WTC11 (cell line): ENCODE measurements around the gene SPHK2. TPM values are rescaled to one million over a fixed set of nuclear protein-coding genes. Genes with fewer than 3 reads are reported as not detected.
A peak's percentile ranks its signal among the peaks of the same experiment; 100 is the strongest.

Experiments used
- CREM ChIP-seq: sonication (generic); formaldehyde crosslinking; IDR thresholded peaks from 2 replicates; pipeline ENCODE4 v1.8.1; 2022; ENCODE audit warnings: mild to moderate bottlenecking, missing genetic modification reagents, moderate library complexity
- EMX1 ChIP-seq: fragments of 250-450 bp; sonication (Bioruptor Pico); IDR thresholded peaks from 2 replicates; pipeline ENCODE4 v1.8.0; 2021; ENCODE audit warnings: mild to moderate bottlenecking
- FOXJ3 ChIP-seq: sonication (generic); formaldehyde crosslinking; IDR thresholded peaks from 2 replicates; pipeline ENCODE4 v1.9.0; 2021; ENCODE audit warnings: missing genetic modification reagents, mild to moderate bottlenecking, borderline replicate concordance
- FOXP1 ChIP-seq: sonication (generic); formaldehyde crosslinking; IDR thresholded peaks from 2 replicates; pipeline ENCODE4 v1.8.0; 2022; ENCODE audit warnings: missing genetic modification reagents, mild to moderate bottlenecking, moderate library complexity, borderline replicate concordance
- IRF2 ChIP-seq: sonication (generic); formaldehyde crosslinking; IDR thresholded peaks from 2 replicates; pipeline ENCODE4 v1.8.0; 2022; ENCODE audit warnings: low read depth, missing genetic modification reagents, borderline replicate concordance
- JUN ChIP-seq: sonication (generic); formaldehyde crosslinking; IDR thresholded peaks from 2 replicates; pipeline ENCODE4 v1.8.0; 2023; ENCODE audit warnings: mild to moderate bottlenecking, missing genetic modification reagents
- KAT7 ChIP-seq: sonication (generic); formaldehyde crosslinking; IDR thresholded peaks from 2 replicates; pipeline ENCODE4 v1.8.1; 2023; ENCODE audit warnings: missing genetic modification reagents, mild to moderate bottlenecking, borderline replicate concordance
- MYBL2 ChIP-seq: sonication (generic); formaldehyde crosslinking; IDR thresholded peaks from 2 replicates; pipeline ENCODE4 v1.8.1; 2023; ENCODE audit warnings: mild to moderate bottlenecking, moderate library complexity, missing genetic modification reagents
- NFE2L1 ChIP-seq: sonication (generic); formaldehyde crosslinking; IDR thresholded peaks from 2 replicates; pipeline ENCODE4 v1.8.1; 2023; ENCODE audit warnings: missing genetic modification reagents
- NFYB ChIP-seq: sonication (generic); formaldehyde crosslinking; conservative IDR thresholded peaks from 2 replicates; pipeline ENCODE4 v1.8.0; 2022; ENCODE audit warnings: low read depth, missing genetic modification reagents
- SMAD3 ChIP-seq: sonication (generic); formaldehyde crosslinking; IDR thresholded peaks from 2 replicates; pipeline ENCODE4 v1.8.0; 2022; ENCODE audit warnings: missing genetic modification reagents, mild to moderate bottlenecking, borderline replicate concordance
- SMAD4 ChIP-seq: sonication (generic); formaldehyde crosslinking; IDR thresholded peaks from 2 replicates; pipeline ENCODE4 v1.8.0; 2022; ENCODE audit warnings: mild to moderate bottlenecking, missing genetic modification reagents
- SOX15 ChIP-seq: fragments of 250-450 bp; sonication (Bioruptor Pico); IDR thresholded peaks from 2 replicates; pipeline ENCODE4 v1.9.0; 2021; ENCODE audit warnings: mild to moderate bottlenecking
- SP1 ChIP-seq: sonication (generic); formaldehyde crosslinking; conservative IDR thresholded peaks from 2 replicates; pipeline ENCODE4 v1.8.1; 2022; ENCODE audit warnings: missing genetic modification reagents
- TCF7 ChIP-seq: sonication (generic); formaldehyde crosslinking; IDR thresholded peaks from 2 replicates; pipeline ENCODE4 v1.8.0; 2022; ENCODE audit warnings: mild to moderate bottlenecking, low read depth, missing genetic modification reagents, moderate library complexity
- TP53 ChIP-seq: sonication (generic); formaldehyde crosslinking; IDR thresholded peaks from 2 replicates; pipeline ENCODE4 v1.8.1; 2023; ENCODE audit warnings: mild to moderate bottlenecking, missing genetic modification reagents
- ZNF121 ChIP-seq: sonication (generic); formaldehyde crosslinking; IDR thresholded peaks from 2 replicates; pipeline ENCODE4 v1.8.0; 2023; ENCODE audit warnings: missing genetic modification reagents
- ZNF138 ChIP-seq: sonication (generic); formaldehyde crosslinking; conservative IDR thresholded peaks from 2 replicates; pipeline ENCODE4 v1.8.1; 2022; ENCODE audit warnings: mild to moderate bottlenecking, moderate library complexity, missing genetic modification reagents
- ZNF232 ChIP-seq: sonication (generic); formaldehyde crosslinking; IDR thresholded peaks from 2 replicates; pipeline ENCODE4 v1.8.0; 2022; ENCODE audit warnings: mild to moderate bottlenecking, missing genetic modification reagents
- ZNF263 ChIP-seq: sonication (generic); formaldehyde crosslinking; IDR thresholded peaks from 2 replicates; pipeline ENCODE4 v1.8.1; 2022; ENCODE audit warnings: low read depth, mild to moderate bottlenecking, moderate library complexity, missing genetic modification reagents
- total RNA-seq: library from RNA; stranded (reverse); gene quantifications from 3 replicates; pipeline ENCODE4 v1.2.3, GENCODE V29; 2021
- TF ChIP-seq, protein P1 (sequence below): sonication (generic); formaldehyde crosslinking; IDR thresholded peaks from 2 replicates; pipeline ENCODE4 v1.8.0; 2022; ENCODE audit warnings: mild to moderate bottlenecking, missing genetic modification reagents
- TF ChIP-seq, protein P2 (sequence below): sonication (generic); formaldehyde crosslinking; IDR thresholded peaks from 2 replicates; pipeline ENCODE4 v1.8.1; 2023; ENCODE audit warnings: mild to moderate bottlenecking, missing genetic modification reagents
- TF ChIP-seq, protein P3 (sequence below): sonication (generic); formaldehyde crosslinking; IDR thresholded peaks from 2 replicates; pipeline ENCODE4 v1.8.1; 2022; ENCODE audit warnings: low read depth, missing genetic modification reagents, borderline replicate concordance
- TF ChIP-seq, protein P4 (sequence below): sonication (generic); formaldehyde crosslinking; IDR thresholded peaks from 2 replicates; pipeline ENCODE4 v1.8.0; 2022; ENCODE audit warnings: mild to moderate bottlenecking, missing genetic modification reagents
- TF ChIP-seq, protein P5 (sequence below): sonication (generic); formaldehyde crosslinking; IDR thresholded peaks from 2 replicates; pipeline ENCODE4 v1.8.1; 2022; ENCODE audit warnings: low read depth, mild to moderate bottlenecking, moderate library complexity, missing genetic modification reagents, borderline replicate concordance
- TF ChIP-seq, protein P6 (sequence below): sonication (generic); formaldehyde crosslinking; IDR thresholded peaks from 2 replicates; pipeline ENCODE4 v1.8.1; 2023; ENCODE audit warnings: mild to moderate bottlenecking, moderate library complexity, missing genetic modification reagents
- TF ChIP-seq, protein P7 (sequence below): fragments of 250-450 bp; sonication (Bioruptor Pico); IDR thresholded peaks from 2 replicates; pipeline ENCODE4 v1.9.0; 2021; ENCODE audit warnings: mild to moderate bottlenecking
- TF ChIP-seq, protein P8 (sequence below): sonication (generic); formaldehyde crosslinking; IDR thresholded peaks from 2 replicates; pipeline ENCODE4 v1.8.1; 2022; ENCODE audit warnings: mild to moderate bottlenecking, moderate library complexity, missing genetic modification reagents

The SPHK2 gene
- total RNA-seq, 1 experiment from 2014 or later, result 64.6 TPM

DNA sequence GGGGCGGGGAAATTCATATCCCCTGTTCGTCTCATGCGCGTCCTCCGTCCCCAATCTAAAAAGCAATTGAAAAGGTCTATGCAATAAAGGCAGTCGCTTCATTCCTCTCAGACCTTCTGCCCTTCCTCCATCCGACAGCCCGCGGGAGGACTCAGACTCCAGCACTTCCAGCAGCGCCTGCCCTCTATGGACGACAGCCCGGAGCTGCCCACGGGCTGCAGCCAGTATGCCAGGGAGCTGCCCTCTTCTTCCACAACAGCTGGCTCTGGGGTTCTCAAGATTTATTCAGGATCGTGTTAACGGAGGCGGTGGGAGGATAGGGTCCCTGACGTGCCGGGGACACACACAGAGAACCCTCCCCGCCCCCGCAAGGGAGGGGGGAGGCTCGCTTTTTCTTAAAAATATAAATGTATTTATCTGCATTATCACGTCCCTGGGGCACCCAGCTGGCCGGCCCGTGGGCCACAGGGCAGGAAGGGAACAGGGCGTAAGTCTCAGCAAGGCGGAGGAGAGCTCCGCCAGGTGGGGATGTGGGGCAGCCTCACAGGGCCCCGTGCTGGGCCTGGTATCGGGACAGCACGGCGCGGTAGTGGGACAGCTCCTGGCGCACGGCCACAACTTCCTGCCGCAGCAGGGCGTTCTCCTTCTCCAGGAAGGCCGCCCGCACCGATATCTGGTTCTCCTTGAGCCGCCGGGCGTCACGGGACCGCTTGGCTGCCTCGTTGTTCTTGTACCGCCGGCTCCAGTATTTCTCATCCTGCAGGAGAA is 11.2 kb downstream of the SPHK2 start (continued):
- TF ChIP-seq, protein P1, sequence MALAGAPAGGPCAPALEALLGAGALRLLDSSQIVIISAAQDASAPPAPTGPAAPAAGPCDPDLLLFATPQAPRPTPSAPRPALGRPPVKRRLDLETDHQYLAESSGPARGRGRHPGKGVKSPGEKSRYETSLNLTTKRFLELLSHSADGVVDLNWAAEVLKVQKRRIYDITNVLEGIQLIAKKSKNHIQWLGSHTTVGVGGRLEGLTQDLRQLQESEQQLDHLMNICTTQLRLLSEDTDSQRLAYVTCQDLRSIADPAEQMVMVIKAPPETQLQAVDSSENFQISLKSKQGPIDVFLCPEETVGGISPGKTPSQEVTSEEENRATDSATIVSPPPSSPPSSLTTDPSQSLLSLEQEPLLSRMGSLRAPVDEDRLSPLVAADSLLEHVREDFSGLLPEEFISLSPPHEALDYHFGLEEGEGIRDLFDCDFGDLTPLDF, result no peak
- TF ChIP-seq EMX1 (CRISPR knock-in tag), result peak; percentile 26; the same call in 1 of the 2 replicates
- TF ChIP-seq CREM (CRISPR knock-in tag), result no peak
- TF ChIP-seq IRF2 (CRISPR knock-in tag), result no peak
- no peak for TF ChIP-seq JUN (CRISPR knock-in tag)
- peak; percentile 95 for TF ChIP-seq ZNF121 (CRISPR knock-in tag)
- no peak; the same call in 1 of the 2 replicates for TF ChIP-seq SP1 (CRISPR knock-in tag)
- TF ChIP-seq NFE2L1 (CRISPR knock-in tag), result no peak
- 0 out of 2 replicates have a peak, but pooled peaks have one; percentile 3 for TF ChIP-seq NFYB
- TF ChIP-seq KAT7 (CRISPR knock-in tag), result no peak
- TF ChIP-seq ZNF138, result no peak
- TF ChIP-seq, protein P2, sequence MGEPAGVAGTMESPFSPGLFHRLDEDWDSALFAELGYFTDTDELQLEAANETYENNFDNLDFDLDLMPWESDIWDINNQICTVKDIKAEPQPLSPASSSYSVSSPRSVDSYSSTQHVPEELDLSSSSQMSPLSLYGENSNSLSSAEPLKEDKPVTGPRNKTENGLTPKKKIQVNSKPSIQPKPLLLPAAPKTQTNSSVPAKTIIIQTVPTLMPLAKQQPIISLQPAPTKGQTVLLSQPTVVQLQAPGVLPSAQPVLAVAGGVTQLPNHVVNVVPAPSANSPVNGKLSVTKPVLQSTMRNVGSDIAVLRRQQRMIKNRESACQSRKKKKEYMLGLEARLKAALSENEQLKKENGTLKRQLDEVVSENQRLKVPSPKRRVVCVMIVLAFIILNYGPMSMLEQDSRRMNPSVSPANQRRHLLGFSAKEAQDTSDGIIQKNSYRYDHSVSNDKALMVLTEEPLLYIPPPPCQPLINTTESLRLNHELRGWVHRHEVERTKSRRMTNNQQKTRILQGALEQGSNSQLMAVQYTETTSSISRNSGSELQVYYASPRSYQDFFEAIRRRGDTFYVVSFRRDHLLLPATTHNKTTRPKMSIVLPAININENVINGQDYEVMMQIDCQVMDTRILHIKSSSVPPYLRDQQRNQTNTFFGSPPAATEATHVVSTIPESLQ (CRISPR knock-in tag), result no peak
- 0 out of 2 replicates have a peak, but pooled peaks have one; percentile 28 for TF ChIP-seq ZNF232 (CRISPR knock-in tag)
- no peak for TF ChIP-seq FOXP1 (CRISPR knock-in tag)
- TF ChIP-seq, protein P3, sequence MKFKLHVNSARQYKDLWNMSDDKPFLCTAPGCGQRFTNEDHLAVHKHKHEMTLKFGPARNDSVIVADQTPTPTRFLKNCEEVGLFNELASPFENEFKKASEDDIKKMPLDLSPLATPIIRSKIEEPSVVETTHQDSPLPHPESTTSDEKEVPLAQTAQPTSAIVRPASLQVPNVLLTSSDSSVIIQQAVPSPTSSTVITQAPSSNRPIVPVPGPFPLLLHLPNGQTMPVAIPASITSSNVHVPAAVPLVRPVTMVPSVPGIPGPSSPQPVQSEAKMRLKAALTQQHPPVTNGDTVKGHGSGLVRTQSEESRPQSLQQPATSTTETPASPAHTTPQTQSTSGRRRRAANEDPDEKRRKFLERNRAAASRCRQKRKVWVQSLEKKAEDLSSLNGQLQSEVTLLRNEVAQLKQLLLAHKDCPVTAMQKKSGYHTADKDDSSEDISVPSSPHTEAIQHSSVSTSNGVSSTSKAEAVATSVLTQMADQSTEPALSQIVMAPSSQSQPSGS (CRISPR knock-in tag), result no peak
- TF ChIP-seq SOX15 (CRISPR knock-in tag), result no peak
- peak; percentile 44 for TF ChIP-seq ZNF263 (CRISPR knock-in tag)
- TF ChIP-seq TCF7, result no peak
- TF ChIP-seq, protein P4, sequence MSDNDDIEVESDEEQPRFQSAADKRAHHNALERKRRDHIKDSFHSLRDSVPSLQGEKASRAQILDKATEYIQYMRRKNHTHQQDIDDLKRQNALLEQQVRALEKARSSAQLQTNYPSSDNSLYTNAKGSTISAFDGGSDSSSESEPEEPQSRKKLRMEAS (CRISPR knock-in tag), result no peak; the same call in 1 of the 2 replicates
- TF ChIP-seq, protein P5, sequence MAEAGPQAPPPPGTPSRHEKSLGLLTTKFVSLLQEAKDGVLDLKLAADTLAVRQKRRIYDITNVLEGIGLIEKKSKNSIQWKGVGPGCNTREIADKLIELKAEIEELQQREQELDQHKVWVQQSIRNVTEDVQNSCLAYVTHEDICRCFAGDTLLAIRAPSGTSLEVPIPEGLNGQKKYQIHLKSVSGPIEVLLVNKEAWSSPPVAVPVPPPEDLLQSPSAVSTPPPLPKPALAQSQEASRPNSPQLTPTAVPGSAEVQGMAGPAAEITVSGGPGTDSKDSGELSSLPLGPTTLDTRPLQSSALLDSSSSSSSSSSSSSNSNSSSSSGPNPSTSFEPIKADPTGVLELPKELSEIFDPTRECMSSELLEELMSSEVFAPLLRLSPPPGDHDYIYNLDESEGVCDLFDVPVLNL (CRISPR knock-in tag), result no peak
- TF ChIP-seq, protein P6, sequence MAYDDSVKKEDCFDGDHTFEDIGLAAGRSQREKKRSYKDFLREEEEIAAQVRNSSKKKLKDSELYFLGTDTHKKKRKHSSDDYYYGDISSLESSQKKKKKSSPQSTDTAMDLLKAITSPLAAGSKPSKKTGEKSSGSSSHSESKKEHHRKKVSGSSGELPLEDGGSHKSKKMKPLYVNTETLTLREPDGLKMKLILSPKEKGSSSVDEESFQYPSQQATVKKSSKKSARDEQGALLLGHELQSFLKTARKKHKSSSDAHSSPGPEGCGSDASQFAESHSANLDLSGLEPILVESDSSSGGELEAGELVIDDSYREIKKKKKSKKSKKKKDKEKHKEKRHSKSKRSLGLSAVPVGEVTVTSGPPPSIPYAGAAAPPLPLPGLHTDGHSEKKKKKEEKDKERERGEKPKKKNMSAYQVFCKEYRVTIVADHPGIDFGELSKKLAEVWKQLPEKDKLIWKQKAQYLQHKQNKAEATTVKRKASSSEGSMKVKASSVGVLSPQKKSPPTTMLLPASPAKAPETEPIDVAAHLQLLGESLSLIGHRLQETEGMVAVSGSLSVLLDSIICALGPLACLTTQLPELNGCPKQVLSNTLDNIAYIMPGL (CRISPR knock-in tag), result 0 out of 2 replicates have a peak, but pooled peaks have one; percentile 28
- TF ChIP-seq MYBL2 (CRISPR knock-in tag), result 0 out of 2 replicates have a peak, but pooled peaks have one; percentile 29
- TF ChIP-seq, protein P7, sequence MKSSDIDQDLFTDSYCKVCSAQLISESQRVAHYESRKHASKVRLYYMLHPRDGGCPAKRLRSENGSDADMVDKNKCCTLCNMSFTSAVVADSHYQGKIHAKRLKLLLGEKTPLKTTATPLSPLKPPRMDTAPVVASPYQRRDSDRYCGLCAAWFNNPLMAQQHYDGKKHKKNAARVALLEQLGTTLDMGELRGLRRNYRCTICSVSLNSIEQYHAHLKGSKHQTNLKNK (CRISPR knock-in tag), result no peak
- no peak for TF ChIP-seq SMAD3 (CRISPR knock-in tag)
- TF ChIP-seq, protein P8, sequence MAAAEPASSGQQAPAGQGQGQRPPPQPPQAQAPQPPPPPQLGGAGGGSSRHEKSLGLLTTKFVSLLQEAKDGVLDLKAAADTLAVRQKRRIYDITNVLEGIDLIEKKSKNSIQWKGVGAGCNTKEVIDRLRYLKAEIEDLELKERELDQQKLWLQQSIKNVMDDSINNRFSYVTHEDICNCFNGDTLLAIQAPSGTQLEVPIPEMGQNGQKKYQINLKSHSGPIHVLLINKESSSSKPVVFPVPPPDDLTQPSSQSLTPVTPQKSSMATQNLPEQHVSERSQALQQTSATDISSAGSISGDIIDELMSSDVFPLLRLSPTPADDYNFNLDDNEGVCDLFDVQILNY (CRISPR knock-in tag), result 0 out of 2 replicates have a peak, but pooled peaks have one; percentile 17
- TF ChIP-seq TP53 (CRISPR knock-in tag), result peak; percentile 58; the same call in 1 of the 2 replicates
- no peak for TF ChIP-seq FOXJ3 (CRISPR knock-in tag)
- no peak for TF ChIP-seq SMAD4 (CRISPR knock-in tag)
